Right ventricle myocardium superior (tissue), 1 donor: Measurements from ENCODE around the gene CCR6. TPM values are rescaled to one million over a fixed set of nuclear protein-coding genes. Genes with fewer than 3 reads are reported as not detected.
A peak's percentile ranks its signal among the peaks of the same experiment; 100 is the strongest.

Experiments
- ATAC-seq: fragments of 200-7000 bp; cut with Tn5 transposase; one replicate; pipeline ENCODE4 v1.9.1; 2020; ENCODE audit warnings: mild to moderate bottlenecking; ENCODE audit not compliant: poor library complexity
- DNase-seq: peaks from one replicate; pipeline ENCODE4 v3.0.0-alpha.2; 2020
- intact Hi-C: fragments of 100-400 bp; cut with DNase I; formaldehyde crosslinking; loops from one replicate; pipeline ENCODE4 v1.11.2; 2022
- total RNA-seq: library from RNA; stranded (reverse); fragmentation: NEBNext Ultra II Directional; extraction: Animal tissue kit (Norgen Biotek cat#: 25700); gene quantifications from one replicate; pipeline ENCODE4 v1.2.1, GENCODE V29; 2021
- donor health status: DM: no; HTN: yes; CAD: no; lungs with severe emphysema.

Gene CCR6
- total RNA-seq, 1 donor from 2014 or later = not detected

DNA sequence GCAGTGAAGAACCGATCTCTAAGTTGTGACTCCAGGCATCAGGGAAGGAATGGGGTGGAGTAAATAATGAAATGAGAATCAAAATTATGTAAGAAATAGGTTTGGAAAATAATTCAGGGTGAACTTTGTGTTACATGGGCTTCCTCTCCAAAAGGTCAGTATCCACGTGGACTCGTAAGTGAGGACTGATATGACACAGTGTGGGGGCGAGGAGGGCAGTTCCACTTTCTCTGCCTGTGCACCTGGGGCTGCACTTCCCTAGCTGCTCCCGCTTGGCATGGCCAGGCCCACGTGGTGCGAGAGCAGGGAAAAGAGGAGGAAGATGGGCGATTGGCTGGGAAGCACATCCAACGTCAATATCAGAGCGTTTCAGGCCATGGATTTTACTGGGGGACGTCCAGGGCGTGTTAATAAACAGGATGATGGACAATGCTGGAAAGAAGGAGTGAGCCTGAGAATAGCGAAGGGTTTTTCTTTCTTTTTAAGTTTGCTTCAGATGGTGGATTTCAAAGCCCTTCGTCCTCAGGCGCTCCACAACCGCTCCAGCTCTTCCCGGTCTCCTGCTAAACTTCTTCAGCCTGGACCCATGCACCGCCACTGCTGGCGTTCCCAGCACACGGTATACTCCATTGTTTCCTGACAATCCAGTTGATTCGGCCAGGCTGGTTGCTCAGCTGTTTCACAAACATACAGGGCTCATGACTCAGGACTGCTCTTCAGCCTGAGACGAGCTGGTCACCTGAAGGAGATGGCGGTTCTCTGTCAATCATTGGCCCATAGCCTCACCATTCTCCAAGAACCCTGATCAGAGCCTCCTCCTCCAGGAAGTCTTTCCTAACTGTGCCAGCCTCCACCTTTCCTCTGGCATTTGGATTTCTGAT is 11.8 kb downstream of the CCR6 start:
- no peak for ATAC-seq
- intact Hi-C loops = no loop called here
- no peak for DNase-seq

DNA sequence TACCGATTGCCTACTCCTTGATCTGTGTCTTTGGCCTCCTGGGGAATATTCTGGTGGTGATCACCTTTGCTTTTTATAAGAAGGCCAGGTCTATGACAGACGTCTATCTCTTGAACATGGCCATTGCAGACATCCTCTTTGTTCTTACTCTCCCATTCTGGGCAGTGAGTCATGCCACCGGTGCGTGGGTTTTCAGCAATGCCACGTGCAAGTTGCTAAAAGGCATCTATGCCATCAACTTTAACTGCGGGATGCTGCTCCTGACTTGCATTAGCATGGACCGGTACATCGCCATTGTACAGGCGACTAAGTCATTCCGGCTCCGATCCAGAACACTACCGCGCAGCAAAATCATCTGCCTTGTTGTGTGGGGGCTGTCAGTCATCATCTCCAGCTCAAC is 13.5 kb downstream of the CCR6 start:
- no peak for DNase-seq
- ATAC-seq = no peak
- intact Hi-C loops = no loop called here

DNA sequence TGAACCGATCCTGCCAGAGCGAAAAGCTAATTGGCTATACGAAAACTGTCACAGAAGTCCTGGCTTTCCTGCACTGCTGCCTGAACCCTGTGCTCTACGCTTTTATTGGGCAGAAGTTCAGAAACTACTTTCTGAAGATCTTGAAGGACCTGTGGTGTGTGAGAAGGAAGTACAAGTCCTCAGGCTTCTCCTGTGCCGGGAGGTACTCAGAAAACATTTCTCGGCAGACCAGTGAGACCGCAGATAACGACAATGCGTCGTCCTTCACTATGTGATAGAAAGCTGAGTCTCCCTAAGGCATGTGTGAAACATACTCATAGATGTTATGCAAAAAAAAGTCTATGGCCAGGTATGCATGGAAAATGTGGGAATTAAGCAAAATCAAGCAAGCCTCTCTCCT is 14.2 kb downstream of the CCR6 start:
- no peak for ATAC-seq
- no peak for DNase-seq
- intact Hi-C loops = no loop called here

DNA sequence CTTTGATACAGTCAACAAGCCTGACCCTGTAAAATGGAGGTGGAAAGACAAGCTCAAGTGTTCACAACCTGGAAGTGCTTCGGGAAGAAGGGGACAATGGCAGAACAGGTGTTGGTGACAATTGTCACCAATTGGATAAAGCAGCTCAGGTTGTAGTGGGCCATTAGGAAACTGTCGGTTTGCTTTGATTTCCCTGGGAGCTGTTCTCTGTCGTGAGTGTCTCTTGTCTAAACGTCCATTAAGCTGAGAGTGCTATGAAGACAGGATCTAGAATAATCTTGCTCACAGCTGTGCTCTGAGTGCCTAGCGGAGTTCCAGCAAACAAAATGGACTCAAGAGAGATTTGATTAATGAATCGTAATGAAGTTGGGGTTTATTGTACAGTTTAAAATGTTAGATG is 15.0 kb downstream of the CCR6 start:
- DNase-seq (no peak), ATAC-seq (no peak)
- intact Hi-C loops = no loop called here

DNA sequence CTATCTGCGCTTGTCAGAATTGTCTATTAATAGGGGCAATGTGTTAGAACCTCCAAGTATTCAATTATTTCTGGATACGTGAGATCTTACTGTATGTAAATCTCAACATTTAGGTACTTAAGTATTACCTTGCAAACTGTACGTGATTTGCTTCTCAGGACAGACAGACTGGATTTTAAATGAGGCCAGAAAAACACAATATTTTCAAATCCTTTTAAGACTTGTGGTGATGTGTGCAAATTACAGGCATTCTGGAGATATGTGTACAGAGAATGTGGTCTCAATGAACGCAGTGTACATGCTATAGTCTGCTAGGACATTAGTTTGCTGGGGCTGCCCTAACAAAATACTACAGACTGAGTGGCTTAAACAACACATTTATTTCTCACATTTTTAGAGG is 16.9 kb downstream of the CCR6 start:
- intact Hi-C loops = loop anchor here (5.0 kb wide), 1 partner anchor 362 kb away; no protein-coding TSS in a partner anchor
- ATAC-seq = no peak
- DNase-seq = no peak

DNA sequence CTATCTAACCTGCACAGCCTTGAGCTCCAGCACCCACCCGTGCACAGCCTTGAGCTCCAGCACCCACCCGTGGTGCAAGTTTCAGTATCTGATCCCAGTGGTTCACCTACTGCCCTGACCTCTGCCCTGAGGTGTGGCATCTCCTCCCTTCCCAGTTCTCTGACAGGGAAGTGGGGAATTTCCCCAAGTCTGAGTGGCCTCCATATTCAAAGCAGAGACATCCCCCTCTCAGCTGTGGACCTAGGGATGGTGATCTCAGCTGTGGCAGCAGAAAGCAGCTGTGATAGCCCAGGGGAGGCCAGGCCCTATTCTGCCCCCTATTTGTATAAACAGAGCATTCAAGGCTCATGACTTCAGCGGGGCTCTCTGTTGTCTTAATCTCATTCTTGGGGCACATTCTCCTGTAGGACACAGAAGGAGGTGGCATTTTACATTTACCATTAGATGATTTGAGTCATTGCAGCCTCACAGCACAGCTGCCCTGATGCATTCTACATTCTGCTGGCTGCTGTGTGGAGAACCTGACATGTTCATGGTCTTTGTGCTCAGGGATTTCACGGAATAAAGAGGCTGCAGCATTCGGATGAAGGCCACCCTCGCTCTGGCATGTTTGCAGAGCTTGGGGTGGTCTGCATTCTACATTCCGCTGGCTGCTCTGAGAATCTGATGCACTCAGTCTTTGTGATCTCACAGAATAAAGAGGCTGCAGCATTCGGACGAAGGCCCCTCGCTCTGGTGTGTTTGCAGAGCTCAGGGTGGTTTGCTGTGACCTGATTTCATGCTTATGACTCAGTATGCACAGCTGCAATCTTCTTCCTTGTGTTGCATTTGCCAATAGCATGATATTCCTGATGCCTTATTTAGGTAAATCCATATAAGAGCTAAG is 17.9 kb downstream of the CCR6 start:
- ATAC-seq (no peak), DNase-seq (no peak)
- intact Hi-C loops = loop anchor here (5.0 kb wide), 1 partner anchor 364 kb away; no protein-coding TSS in a partner anchor

DNA sequence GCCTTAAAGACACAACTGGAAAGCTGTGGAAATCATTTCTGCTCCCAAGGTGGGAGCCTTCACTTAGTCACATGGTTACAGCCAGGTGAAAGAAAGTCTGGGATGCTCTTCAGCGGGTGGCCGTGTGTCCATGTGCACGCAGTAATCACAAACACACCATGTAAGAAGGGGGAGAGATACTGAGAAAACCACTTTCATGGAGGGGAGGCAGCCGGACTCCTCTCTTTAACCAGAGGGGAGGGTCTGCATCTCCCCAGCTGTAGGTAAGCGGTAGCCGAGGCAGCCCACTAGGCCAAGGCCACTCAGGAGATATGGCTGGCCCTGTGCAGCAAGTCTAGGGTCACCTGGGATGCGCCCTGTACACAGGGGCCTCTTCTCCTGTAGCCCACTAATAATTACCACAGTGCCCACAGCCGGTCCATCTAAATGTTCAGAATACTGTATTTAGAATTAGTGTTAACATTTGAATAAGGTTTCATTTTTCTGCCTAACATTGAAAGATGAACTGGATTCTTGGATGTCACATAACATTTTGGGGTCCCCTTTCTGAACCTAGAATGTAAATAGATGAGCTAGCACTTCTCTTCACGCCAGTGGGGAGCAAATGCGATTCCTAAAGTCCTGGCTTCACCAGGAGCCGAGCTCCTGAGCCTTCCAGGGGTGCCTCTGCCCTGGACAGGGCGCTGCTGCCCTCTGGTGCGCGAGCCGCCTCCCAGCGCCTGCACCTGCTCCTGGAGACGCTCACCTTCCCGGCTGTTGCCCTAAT is 19.0 kb downstream of the CCR6 start:
- DNase-seq (peak; percentile 68), ATAC-seq (peak; percentile 95)
- intact Hi-C loops = loop anchor here (5.0 kb wide), 1 partner anchor 365 kb away; no protein-coding TSS in a partner anchor

DNA sequence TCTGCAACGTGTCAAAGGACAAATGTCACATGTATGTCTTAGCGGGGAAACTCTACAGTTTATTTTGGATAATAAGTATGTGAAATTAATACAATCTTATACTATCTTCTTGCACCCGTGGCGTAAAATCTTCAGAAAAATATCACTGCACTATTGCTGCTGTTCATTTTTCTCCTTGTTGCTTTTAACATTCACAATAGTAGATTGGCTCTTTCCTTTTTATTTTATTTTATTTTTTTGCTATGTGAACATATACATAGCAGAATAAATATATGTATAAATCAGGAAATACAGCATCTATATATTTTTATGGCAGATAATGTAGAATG is 19.5 kb downstream of the CCR6 start:
- no peak for ATAC-seq
- intact Hi-C loops = loop anchor here (5.0 kb wide), 1 partner anchor 365 kb away; no protein-coding TSS in a partner anchor
- DNase-seq = no peak

DNA sequence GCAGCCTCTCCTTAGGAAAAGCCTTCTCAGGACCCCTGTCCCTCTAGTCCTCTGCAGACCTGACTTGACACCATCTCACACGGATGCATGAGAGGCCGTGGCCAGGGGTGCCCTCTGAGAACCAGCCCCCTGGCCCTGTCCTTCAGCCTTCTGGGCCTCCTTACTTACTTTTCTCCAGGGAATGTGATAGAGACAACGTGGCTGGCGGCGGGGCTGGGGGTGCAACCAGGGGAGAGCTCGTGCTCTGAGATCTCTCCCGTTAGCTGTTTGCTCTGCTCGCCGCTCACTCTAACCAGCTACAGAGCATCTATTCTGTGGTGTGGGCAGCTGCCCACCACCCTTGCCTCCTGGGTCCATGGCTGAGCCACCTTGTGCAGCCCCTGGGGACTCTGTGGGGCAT is 20.1 kb downstream of the CCR6 start:
- intact Hi-C loops = loop anchor here (5.0 kb wide), 1 partner anchor 366 kb away; no protein-coding TSS in a partner anchor
- DNase-seq (no peak), ATAC-seq (no peak)

DNA sequence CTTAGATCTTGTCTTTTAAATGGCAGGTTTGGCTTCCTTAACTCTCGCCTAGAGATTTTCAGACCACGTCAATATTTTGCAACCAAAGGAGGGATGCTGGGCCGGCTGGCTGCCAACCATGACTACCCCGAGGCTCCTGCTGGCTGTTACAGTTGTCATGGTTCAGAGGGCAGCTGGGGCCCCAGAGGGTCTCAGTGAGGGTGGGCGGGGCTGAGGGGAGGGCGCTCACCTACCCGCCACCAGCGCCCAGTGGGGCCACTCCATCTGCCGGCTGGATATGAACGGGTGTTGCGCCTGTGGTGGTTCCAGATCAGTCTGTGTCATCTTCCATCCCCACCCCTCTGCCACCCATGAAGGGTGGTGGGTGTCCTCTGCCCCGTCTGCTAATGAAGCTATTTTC is 22.6 kb downstream of the CCR6 start:
- no peak for DNase-seq
- intact Hi-C loops = loop anchor here (5.0 kb wide), 1 partner anchor 148 kb away; the partner anchor contains the start of gene CEP43

DNA sequence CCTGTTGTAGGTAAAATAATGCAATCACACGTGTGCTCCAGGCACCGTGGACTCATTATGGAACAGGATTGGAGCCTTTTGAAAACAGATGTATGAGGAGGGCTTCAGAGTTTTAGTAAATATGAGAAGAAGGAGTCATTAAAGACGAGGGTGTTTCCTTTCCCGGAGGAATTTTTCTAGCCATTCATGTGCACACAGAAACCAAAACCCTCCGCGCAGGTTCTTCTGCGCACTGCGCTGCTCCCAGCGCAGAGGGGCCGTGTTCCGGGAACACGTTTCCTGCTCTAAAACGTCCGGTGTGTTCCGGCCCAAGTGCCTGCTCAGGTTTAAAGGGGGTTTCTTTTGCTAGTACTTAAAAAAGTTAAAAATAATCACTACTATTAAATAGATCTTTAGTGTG is 23.2 kb downstream of the CCR6 start:
- ATAC-seq (no peak), DNase-seq (no peak)
- intact Hi-C loops = loop anchor here (5.0 kb wide), 1 partner anchor 149 kb away; the partner anchor contains the start of gene CEP43

More for the DNA sequence above, 22.6 kb downstream of the CCR6 start:
- no peak for ATAC-seq

DNA sequence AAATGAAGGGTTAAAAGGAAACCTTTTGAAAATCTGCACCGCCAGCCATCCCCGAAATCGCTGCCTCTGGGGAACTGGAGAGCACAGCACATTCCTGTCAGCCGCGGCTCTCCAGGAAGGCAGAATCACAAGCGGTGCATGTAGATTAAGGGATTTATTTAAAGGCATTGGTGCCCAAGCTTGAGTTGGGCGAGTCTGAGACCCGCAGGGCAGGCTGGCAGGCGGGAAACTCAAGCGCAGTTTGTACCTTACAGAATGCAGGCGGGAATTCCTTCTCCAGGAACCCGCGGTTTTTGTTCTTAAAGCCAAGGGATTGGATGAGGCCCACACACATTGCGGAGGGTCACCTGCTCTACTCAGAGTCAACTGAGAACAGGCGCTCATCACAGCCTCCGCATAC is 24.1 kb downstream of the CCR6 start:
- DNase-seq (no peak), ATAC-seq (no peak)
- intact Hi-C loops = loop anchor here (5.0 kb wide), 1 partner anchor 150 kb away; the partner anchor contains the start of gene CEP43

DNA sequence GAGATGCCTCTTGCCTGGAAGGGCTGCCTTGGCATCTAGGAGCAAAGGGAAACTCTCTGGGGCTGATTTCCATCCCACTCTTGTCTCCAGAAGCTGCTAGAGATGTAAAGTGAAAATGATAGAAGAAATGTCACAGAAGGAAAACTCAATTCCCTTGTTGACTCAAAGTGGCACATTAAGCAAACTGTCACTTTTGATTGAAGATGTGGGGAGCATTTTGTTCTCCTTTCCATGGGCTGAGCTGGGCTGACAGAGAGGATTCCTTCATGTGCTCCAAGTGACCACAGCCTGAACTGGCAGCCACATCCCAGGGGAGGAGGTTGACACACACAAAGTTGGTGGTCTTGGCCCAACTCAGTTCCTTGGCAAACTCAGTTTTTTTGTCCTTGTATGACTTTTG is 25.1 kb downstream of the CCR6 start:
- intact Hi-C loops = loop anchor here (5.0 kb wide), 1 partner anchor 151 kb away; the partner anchor contains the start of gene CEP43
- ATAC-seq (no peak), DNase-seq (no peak)

DNA sequence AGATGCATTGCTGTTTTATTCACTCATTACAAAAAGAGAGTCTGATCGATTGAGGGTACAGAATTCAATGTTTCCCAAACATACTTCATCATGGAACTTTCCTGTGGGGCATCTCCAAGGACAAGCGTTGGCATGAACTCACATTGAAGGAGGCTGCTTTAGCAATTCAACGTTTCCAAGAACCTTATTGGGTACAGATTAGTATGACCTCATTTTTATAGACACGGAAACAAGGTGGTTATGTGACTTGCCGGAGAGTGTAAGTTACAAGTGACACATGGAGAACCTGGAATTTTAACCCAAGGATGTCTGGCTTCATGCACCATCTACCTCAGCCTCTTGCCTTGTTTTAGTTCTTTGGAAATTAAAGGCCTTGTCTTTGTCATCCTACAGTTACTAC is 26.1 kb downstream of the CCR6 start:
- ATAC-seq (no peak), DNase-seq (no peak)
- intact Hi-C loops = loop anchor here (5.0 kb wide), 1 partner anchor 152 kb away; the partner anchor contains the start of gene CEP43

DNA sequence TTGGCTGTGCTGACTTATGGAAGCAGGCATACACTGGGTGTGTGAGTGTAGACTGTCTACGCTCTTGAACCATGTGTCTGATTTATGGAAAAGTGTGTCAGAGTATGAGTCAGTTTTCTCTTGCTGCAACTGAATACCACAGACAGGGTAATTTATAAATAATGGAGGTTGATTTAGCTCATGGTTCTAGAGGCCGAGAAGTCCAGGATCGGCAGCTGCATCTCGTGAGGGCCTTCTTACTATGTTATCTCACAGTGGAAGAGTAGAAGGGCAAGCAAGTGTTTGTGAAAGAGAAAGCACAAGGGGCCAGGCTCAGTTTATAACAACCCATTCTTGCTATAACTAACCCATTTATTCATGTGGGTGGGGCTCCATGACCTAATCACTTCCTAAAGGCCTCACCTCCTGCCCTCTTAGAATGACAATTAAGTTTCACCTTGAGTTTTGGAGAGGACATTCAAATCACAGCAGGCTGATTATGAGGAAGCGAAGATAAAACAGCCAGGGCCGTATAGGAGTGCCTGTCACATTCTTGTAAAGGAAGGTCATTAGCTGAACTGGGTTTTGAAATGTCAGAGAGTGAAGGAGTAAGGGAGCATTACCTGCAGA is 28.1 kb downstream of the CCR6 start:
- no peak for ATAC-seq
- no peak for DNase-seq
- intact Hi-C loops = no loop called here

DNA sequence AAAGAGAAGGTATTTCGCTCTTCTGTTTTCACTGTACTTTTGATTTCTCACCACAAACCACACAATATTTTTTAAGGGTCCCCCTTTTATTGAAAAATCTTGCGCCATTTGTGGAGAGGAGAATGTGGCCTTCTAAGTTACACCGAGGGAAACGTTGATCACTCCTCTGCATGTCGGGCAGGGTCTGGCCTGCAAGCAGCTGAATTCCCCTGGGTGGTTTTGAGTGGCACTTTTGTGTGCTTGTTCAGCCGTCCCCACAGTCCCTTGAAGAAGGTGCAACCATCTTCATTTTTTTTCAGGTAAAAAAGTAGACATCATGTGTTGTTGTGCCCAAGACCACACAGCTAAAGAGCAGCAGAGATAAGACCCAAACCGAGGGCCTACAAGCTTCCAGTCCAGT is 28.8 kb downstream of the CCR6 start:
- ATAC-seq = no peak
- intact Hi-C loops = no loop called here

DNA sequence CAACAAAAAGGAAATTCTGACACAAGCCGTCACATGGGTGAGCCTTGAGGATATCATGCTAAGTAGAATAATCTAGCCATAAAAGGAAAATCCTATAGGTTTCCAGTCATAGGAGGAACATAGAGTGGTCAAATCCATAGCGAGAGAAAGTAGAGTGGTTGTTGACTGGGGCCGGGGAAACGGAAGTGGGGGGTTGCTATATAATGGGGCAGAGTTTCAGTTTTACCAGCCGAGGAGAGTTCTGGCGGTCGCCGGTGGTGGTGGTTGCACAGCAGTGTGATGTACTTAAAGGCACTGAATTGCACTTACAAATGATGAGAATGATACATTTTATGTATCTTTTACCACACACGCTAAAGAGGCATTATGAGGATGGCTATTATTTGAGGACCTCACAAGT is 30.0 kb downstream of the CCR6 start:
- ATAC-seq = no peak
- intact Hi-C loops = no loop called here
- DNase-seq = no peak

More for the DNA sequence above, 28.8 kb downstream of the CCR6 start:
- DNase-seq = no peak

DNA sequence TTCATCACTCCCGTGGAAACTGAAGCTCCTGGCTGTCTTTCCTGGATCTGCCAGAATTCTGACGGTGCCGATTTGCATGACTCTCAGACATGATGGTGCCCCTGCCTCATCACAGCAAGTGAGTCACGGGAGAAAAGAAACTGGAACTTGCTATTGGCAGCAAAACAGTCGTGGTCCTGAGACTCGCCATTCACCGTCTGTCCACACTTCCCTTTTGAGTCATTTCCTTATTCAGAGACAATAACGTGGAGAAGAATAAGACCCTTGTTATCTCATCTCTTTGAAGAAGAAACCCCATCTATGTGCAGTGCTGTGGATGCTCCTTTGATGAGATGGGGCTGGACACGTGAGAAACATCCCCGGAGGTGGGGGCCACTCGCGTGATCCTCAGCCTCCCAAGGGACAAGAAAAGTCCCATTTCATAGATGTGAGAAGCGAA is 30.6 kb downstream of the CCR6 start:
- no peak for ATAC-seq

More for the DNA sequence above, 30.6 kb downstream of the CCR6 start:
- intact Hi-C loops = no loop called here
- no peak for DNase-seq
